ENCODE data around the gene EDEM2.

EDEM2 gene

DNA sequence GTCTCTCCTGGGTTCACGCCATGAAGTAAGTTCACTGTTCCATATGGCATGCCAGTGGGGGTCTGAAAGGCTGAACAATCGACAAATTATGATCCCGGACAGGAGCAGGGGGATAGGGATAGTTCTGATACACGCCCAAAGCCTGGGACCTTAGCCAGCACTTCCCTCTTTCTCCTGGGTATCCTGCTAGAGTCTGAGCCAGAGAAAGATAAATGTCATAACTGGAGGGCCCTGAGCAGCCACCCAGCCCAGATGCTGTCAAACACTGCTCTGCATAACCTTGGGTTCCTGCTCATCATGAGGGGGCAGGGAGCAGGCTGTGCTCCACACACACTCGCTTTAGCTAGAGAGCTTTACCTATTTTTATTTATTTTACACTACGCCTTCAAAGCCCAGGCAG is 12.3 kb downstream of the EDEM2 start:
- Histone ChIP-seq H3K4me3 (replicated peaks; ENCODE audit: low read depth, low read length) (no peak overlapping the region), H3K27me3 (replicated peaks; ENCODE audit: control insufficient read depth, insufficient read depth, low read length) (no peaks in the 10 kb centered on the region), H3K36me3 (ENCODE audit: control insufficient read depth, insufficient read depth, low read length) (peaks cover 26% of the 10 kb centered on the region)
- no peak for DNase-seq (ENCODE audit: extremely low read depth, insufficient read length)
- TF ChIP-seq, protein P1, sequence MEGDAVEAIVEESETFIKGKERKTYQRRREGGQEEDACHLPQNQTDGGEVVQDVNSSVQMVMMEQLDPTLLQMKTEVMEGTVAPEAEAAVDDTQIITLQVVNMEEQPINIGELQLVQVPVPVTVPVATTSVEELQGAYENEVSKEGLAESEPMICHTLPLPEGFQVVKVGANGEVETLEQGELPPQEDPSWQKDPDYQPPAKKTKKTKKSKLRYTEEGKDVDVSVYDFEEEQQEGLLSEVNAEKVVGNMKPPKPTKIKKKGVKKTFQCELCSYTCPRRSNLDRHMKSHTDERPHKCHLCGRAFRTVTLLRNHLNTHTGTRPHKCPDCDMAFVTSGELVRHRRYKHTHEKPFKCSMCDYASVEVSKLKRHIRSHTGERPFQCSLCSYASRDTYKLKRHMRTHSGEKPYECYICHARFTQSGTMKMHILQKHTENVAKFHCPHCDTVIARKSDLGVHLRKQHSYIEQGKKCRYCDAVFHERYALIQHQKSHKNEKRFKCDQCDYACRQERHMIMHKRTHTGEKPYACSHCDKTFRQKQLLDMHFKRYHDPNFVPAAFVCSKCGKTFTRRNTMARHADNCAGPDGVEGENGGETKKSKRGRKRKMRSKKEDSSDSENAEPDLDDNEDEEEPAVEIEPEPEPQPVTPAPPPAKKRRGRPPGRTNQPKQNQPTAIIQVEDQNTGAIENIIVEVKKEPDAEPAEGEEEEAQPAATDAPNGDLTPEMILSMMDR (IDR thresholded peaks at IDR 0.05; ENCODE audit: insufficient read depth, low read length, poor library complexity, severe bottlenecking) = no peak

DNA sequence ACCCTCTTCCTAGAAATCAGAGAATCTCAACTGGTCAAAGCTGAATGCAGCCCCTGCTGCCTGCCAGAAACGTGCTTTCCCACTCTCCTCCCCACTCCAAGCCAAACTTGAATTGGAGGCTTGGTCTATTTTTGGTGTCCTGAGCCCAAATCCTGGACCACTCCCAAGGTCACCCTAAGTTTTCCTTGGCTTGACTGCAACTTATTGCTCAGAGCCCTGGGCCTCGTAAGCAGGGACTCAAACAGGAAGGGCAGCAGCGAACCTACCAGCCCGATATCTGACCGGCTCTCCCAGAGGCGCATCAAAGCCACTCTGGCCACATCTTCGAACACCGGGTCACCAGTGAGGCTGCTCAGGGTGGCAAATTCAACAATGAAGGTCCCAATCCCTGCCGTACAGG is 12.7 kb downstream of the EDEM2 start:
- Histone ChIP-seq H3K27me3 (replicated peaks; ENCODE audit: control insufficient read depth, insufficient read depth, low read length) (no peaks in the 10 kb centered on the region), H3K4me3 (replicated peaks; ENCODE audit: low read depth, low read length) (no peak overlapping the region), H3K36me3 (ENCODE audit: control insufficient read depth, insufficient read depth, low read length) (peaks cover 26% of the 10 kb centered on the region)
- DNase-seq (ENCODE audit: extremely low read depth, insufficient read length) = no peak
- TF ChIP-seq, protein P1 (IDR thresholded peaks at IDR 0.05; ENCODE audit: insufficient read depth, low read length, poor library complexity, severe bottlenecking) = no peak

DNA sequence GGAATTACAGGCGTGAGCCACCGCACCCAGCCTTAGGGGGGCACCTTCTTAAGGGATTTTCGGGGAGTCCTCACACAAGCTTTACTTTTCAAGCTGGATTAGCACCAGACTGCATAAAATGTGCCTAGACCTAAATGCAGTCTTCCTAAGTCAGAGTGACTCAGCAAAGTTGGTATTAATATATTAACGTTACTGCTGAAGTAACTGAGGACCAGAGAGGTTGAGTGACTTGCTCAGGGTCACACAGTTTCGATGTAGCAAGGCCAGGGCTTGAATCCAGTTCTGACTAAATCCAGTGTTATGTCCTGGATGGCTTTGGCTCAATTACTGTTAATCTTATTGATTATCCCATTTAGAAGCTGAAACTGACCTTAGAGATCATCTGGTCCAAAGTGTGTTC is 13.4 kb downstream of the EDEM2 start:
- DNase-seq (ENCODE audit: extremely low read depth, insufficient read length) = no peak
- no peaks in the 10 kb centered on the region for H3K27me3 ChIP-seq (replicated peaks; ENCODE audit: control insufficient read depth, insufficient read depth, low read length)
- no peak overlapping the region for H3K4me3 ChIP-seq (replicated peaks; ENCODE audit: low read depth, low read length)
- TF ChIP-seq, protein P1 (IDR thresholded peaks at IDR 0.05; ENCODE audit: insufficient read depth, low read length, poor library complexity, severe bottlenecking) = no peak
- peaks cover 24% of the 10 kb centered on the region for H3K36me3 ChIP-seq (ENCODE audit: control insufficient read depth, insufficient read depth, low read length)

DNA sequence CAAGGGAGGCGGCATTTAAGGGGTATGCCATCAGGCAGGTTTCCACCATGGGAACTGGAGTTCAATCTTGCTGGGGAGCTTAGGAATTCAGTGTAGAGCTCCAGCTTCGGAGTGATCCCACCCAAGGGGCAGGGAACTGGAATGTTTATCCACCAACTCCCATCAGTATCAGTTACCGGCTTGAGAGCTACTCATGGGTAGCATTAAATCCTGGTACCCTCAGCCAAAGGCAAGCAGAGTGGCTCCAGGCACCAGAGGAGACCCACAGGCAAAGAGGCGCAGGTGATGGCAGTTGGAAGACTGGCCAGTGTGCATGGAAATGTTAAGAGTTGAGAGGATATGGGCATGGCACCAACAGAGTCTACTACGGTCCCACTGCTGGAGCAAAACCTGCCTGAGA is 14.1 kb downstream of the EDEM2 start:
- no peak overlapping the region for H3K4me3 ChIP-seq (replicated peaks; ENCODE audit: low read depth, low read length)
- DNase-seq (ENCODE audit: extremely low read depth, insufficient read length) = no peak
- H3K27me3 ChIP-seq (replicated peaks; ENCODE audit: control insufficient read depth, insufficient read depth, low read length) = no peaks in the 10 kb centered on the region
- TF ChIP-seq, protein P1 (IDR thresholded peaks at IDR 0.05; ENCODE audit: insufficient read depth, low read length, poor library complexity, severe bottlenecking) = no peak
- peaks cover 24% of the 10 kb centered on the region for H3K36me3 ChIP-seq (ENCODE audit: control insufficient read depth, insufficient read depth, low read length)

DNA sequence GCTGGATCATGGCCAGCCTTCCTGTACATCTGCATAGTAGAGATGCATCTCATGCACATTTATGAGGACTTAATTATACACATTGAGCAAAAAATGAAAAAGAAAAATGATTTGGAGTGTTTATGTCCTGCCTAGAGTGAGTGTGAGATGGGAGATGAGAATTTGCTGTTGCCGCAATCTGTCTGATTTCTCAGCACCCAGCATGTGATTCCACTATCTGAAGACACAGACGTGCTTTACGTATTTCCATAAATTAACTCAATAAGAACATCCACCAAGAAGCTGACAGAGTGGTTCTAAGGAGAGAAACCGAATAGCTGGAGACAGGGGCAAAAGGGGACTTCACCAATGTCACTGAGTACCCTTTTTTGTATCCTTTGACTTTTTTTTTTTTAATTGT is 15.2 kb downstream of the EDEM2 start:
- no peak for DNase-seq (ENCODE audit: extremely low read depth, insufficient read length)
- peaks cover 20% of the 10 kb centered on the region for H3K36me3 ChIP-seq (ENCODE audit: control insufficient read depth, insufficient read depth, low read length)
- TF ChIP-seq, protein P1 (IDR thresholded peaks at IDR 0.05; ENCODE audit: insufficient read depth, low read length, poor library complexity, severe bottlenecking) = no peak
- H3K4me3 ChIP-seq (replicated peaks; ENCODE audit: low read depth, low read length) = no peak overlapping the region
- H3K27me3 ChIP-seq (replicated peaks; ENCODE audit: control insufficient read depth, insufficient read depth, low read length) = no peaks in the 10 kb centered on the region

DNA sequence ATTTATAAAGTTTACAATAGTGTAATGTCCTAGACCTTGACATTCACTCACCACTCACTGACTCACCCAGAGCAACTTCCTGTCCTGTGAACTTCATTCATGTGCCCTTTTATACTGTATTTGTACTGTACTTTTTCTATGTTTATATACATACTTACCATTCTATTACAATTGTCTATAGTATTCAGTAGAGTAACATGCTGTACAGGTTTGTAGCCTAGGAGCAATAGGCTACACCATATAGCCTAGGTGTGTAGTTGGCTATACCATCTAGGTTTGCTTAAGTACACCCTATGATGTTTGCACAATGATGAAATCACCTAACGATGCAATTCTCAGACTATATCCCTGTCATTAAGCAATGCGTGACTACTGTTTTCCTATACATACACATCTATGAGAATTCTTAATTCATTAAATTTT is 17.5 kb downstream of the EDEM2 start:
- H3K27me3 ChIP-seq (replicated peaks; ENCODE audit: control insufficient read depth, insufficient read depth, low read length) = no peaks in the 10 kb centered on the region
- peaks cover 21% of the 10 kb centered on the region for H3K36me3 ChIP-seq (ENCODE audit: control insufficient read depth, insufficient read depth, low read length)
- no peak overlapping the region for H3K4me3 ChIP-seq (replicated peaks; ENCODE audit: low read depth, low read length)
- TF ChIP-seq, protein P1 (IDR thresholded peaks at IDR 0.05; ENCODE audit: insufficient read depth, low read length, poor library complexity, severe bottlenecking) = no peak
- no peak for DNase-seq (ENCODE audit: extremely low read depth, insufficient read length)

Data from GM06990 (cell line).